ENCODE data around the gene PPP1R14C.

The PPP1R14C gene

DNA sequence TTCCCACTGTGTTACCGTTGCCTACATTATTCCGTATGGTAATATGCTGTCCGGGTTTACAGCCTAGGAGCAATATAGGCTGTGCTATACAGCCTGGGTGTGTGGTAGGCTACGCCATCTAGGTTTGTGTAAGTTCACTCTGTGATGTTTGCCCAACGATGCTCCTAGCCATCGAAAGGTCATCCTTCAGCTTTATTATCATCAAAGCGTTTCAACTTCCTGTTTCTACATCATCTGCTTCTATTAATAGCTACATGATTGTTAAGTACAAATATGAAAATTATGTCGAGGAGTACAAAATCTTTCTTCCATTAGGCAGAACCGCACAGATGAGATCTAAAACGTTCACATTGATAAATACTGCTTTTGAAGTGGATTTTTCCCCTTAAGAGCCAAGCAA is 69.9 kb downstream of the PPP1R14C start:
- TF ChIP-seq, protein P1, sequence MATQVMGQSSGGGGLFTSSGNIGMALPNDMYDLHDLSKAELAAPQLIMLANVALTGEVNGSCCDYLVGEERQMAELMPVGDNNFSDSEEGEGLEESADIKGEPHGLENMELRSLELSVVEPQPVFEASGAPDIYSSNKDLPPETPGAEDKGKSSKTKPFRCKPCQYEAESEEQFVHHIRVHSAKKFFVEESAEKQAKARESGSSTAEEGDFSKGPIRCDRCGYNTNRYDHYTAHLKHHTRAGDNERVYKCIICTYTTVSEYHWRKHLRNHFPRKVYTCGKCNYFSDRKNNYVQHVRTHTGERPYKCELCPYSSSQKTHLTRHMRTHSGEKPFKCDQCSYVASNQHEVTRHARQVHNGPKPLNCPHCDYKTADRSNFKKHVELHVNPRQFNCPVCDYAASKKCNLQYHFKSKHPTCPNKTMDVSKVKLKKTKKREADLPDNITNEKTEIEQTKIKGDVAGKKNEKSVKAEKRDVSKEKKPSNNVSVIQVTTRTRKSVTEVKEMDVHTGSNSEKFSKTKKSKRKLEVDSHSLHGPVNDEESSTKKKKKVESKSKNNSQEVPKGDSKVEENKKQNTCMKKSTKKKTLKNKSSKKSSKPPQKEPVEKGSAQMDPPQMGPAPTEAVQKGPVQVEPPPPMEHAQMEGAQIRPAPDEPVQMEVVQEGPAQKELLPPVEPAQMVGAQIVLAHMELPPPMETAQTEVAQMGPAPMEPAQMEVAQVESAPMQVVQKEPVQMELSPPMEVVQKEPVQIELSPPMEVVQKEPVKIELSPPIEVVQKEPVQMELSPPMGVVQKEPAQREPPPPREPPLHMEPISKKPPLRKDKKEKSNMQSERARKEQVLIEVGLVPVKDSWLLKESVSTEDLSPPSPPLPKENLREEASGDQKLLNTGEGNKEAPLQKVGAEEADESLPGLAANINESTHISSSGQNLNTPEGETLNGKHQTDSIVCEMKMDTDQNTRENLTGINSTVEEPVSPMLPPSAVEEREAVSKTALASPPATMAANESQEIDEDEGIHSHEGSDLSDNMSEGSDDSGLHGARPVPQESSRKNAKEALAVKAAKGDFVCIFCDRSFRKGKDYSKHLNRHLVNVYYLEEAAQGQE (IDR thresholded peaks at IDR 0.05; ENCODE audit: insufficient read depth in 1 of 2, low read depth in 2 of 2, low read length in 2 of 2), result no peak
- no peak for TF ChIP-seq SIN3A (IDR thresholded peaks at IDR 0.05; ENCODE audit: borderline replicate concordance, insufficient read depth, low read length)
- TF ChIP-seq TAF1 (IDR thresholded peaks at IDR 0.05; ENCODE audit: borderline replicate concordance, insufficient read depth, low read length), result no peak
- no peak for TF ChIP-seq FOXP2 (optimal IDR thresholded peaks at IDR 0.05; ENCODE audit: borderline replicate concordance, extremely low read depth, extremely low read length, insufficient read depth)
- no peak for TF ChIP-seq POLR2AphosphoS5 (IDR thresholded peaks at IDR 0.05; ENCODE audit: low read depth, low read length)

DNA sequence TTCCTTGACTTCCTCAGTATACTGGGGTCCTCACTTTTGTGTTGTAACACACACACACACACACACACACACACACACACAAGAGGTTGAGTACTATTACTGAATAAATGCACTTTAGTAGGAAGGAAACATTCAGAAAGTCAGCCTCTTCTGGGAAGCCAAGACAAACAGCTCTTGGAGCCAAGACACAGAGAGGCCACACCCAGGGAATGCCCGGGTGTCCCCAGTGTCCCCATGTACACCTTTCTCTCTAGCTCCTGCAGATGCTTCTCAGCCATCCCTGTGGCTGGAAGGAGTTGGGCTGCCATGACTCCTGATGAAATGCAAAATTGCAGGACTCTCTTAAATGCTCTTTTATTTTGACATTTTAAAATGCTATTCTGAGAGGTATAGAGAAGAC is 70.5 kb downstream of the PPP1R14C start:
- no peak for TF ChIP-seq FOXP2 (optimal IDR thresholded peaks at IDR 0.05; ENCODE audit: borderline replicate concordance, extremely low read depth, extremely low read length, insufficient read depth)
- TF ChIP-seq SIN3A (IDR thresholded peaks at IDR 0.05; ENCODE audit: borderline replicate concordance, insufficient read depth, low read length), result no peak
- TF ChIP-seq POLR2AphosphoS5 (IDR thresholded peaks at IDR 0.05; ENCODE audit: low read depth, low read length), result no peak
- TF ChIP-seq, protein P1 (IDR thresholded peaks at IDR 0.05; ENCODE audit: insufficient read depth in 1 of 2, low read depth in 2 of 2, low read length in 2 of 2), result no peak
- TF ChIP-seq TAF1 (IDR thresholded peaks at IDR 0.05; ENCODE audit: borderline replicate concordance, insufficient read depth, low read length), result no peak

DNA sequence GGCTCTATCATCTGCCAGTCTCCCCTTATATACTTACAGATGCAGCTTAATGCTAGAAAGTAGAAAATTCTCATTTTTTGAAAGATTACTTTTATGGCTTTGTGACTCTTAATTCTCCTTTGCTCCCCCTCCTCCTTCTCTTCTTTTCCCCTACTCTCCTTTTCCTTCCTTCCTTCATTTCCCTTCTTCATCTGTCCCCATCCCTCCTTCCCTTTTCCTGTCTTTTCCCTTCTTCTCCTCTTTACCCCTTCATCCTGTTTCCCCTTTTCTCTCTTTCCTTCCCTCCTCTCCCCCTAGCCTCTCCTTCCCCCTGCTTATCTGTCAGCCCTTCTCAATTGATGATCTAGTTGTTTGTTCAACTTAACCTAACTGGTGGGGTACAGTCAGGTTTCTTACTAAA is 71.5 kb downstream of the PPP1R14C start:
- TF ChIP-seq, protein P1 (IDR thresholded peaks at IDR 0.05; ENCODE audit: insufficient read depth in 1 of 2, low read depth in 2 of 2, low read length in 2 of 2), result no peak
- TF ChIP-seq FOXP2 (optimal IDR thresholded peaks at IDR 0.05; ENCODE audit: borderline replicate concordance, extremely low read depth, extremely low read length, insufficient read depth) (no peak), SIN3A (IDR thresholded peaks at IDR 0.05; ENCODE audit: borderline replicate concordance, insufficient read depth, low read length) (no peak), TAF1 (IDR thresholded peaks at IDR 0.05; ENCODE audit: borderline replicate concordance, insufficient read depth, low read length) (no peak), POLR2AphosphoS5 (IDR thresholded peaks at IDR 0.05; ENCODE audit: low read depth, low read length) (no peak)

DNA sequence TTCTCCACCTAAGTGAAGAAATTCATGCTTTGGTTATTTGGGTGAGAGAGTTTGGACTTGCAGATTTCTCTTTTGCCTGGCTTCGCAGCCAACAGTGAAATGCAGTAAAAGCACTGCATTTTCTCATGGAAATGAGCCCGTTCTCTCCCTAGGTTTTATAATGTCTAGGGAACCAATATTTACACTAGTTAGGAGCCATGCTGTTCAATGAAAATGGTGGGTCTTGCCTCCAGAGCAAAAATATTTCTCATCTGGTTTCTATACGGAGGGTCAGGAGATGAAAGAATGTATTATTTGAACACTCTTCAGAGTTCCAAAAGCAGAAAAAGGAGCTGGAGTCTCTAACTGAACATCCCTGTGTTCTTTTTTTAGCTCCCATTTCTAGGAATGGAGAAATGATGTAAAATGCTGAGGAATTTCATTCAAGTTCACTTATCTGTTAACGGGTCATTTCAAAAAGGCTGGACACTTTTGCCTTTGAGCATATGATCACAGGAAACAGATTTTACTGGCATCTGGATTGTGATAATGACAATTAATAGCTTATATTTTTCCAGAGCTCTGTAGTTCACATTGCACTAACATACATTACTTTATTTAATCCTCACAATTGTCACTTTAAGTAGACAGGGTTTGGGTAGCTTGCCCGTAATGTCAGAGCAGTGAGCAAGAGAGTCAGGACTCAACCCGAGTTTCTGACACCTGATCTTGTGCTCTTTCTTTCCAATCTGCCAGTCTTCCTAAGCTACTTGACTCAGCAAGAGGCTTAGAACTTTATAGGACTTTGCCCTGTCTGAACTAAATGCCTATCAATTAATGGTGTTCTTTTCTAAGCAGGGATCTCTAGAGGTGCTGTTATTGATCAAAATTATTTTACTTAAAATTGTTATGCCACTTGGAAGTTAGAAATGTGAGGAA is 78.0 kb downstream of the PPP1R14C start:
- no peak for TF ChIP-seq POLR2AphosphoS5 (IDR thresholded peaks at IDR 0.05; ENCODE audit: low read depth, low read length)
- TF ChIP-seq, protein P1 (IDR thresholded peaks at IDR 0.05; ENCODE audit: insufficient read depth in 1 of 2, low read depth in 2 of 2, low read length in 2 of 2), result no peak
- no peak for TF ChIP-seq FOXP2 (optimal IDR thresholded peaks at IDR 0.05; ENCODE audit: borderline replicate concordance, extremely low read depth, extremely low read length, insufficient read depth)
- TF ChIP-seq TAF1 (IDR thresholded peaks at IDR 0.05; ENCODE audit: borderline replicate concordance, insufficient read depth, low read length), result no peak
- no peak for TF ChIP-seq SIN3A (IDR thresholded peaks at IDR 0.05; ENCODE audit: borderline replicate concordance, insufficient read depth, low read length)
